ENCODE results near the gene HLA-DPA1.

Gene HLA-DPA1

GRCh38 chr6:33091957-33092356, 18.5 kb upstream of the HLA-DPA1 start:
- Histone ChIP-seq H3K4me3 (ENCODE audit: low read length in 2 of 2) (no peak overlapping the region), H3K27ac (replicated peaks; ENCODE audit: low read length) (no peak overlapping the region)

GRCh38 chr6:33088931-33089620, 15.6 kb upstream of the HLA-DPA1 start:
- Histone ChIP-seq H2AFZ (ENCODE audit: low read length) (no peak overlapping the region), H2AK5ac (ENCODE audit: low read depth, low read length) (no peak overlapping the region), H3K18ac (ENCODE audit: low read length) (no peak overlapping the region), H3K36me3 (replicated peaks in 1 of 2; ENCODE audit: control insufficient read depth in 2 of 2, insufficient read depth in 2 of 2, low read length in 2 of 2) (peaks cover 4 to 16% of the 10 kb centered on the region in 2 donors), H3K23ac (ENCODE audit: low read depth, low read length, poor library complexity) (no peak overlapping the region), H3K4me1 (ENCODE audit: control insufficient read depth in 2 of 2, insufficient read depth in 1 of 2, low read depth in 1 of 2, low read length in 2 of 2) (peaks cover 0 to 2% of the 10 kb centered on the region in 2 donors), H4K8ac (ENCODE audit: low read depth, low read length) (no peak overlapping the region), H2BK15ac (ENCODE audit: low read length) (no peak overlapping the region), H3K9ac (ENCODE audit: low read depth, low read length, poor library complexity) (no peak overlapping the region), H3K9me3 (replicated peaks in 1 of 2; ENCODE audit: control insufficient read depth in 2 of 2, insufficient read depth in 1 of 2, low read depth in 1 of 2, low read length in 2 of 2) (no peaks in the 10 kb centered on the region), H3K79me1 (ENCODE audit: low read depth, low read length) (no peaks in the 10 kb centered on the region), H3K4me3 (ENCODE audit: low read length in 2 of 2) (no peak overlapping the region), H3K4me2 (ENCODE audit: insufficient read depth, low read length, poor library complexity, severe bottlenecking) (no peak overlapping the region), H2BK5ac (ENCODE audit: low read length) (no peak overlapping the region), H3K27ac (replicated peaks; ENCODE audit: low read length) (no peak overlapping the region), H3K14ac (ENCODE audit: low read length) (no peak overlapping the region), H3K4ac (ENCODE audit: low read length) (no peak overlapping the region), H3K27me3 (ENCODE audit: control insufficient read depth in 3 of 3, insufficient read depth in 3 of 3, low read depth in 1 of 3, low read length in 3 of 3) (peaks cover 0 to 6% (median 0%) of the 10 kb centered on the region in 3 experiments), H2BK120ac (ENCODE audit: low read depth, low read length) (no peak overlapping the region), H4K91ac (ENCODE audit: low read depth, low read length, poor library complexity) (no peak overlapping the region), H2BK12ac (ENCODE audit: low read length) (no peak overlapping the region)
- DNase-seq (ENCODE audit: low spot score) = no peak
- WGBS, 2 donors (ENCODE audit: extremely low coverage in 2 of 2, insufficient read length in 2 of 2, insufficient replicate concordance in 1 of 2) = no CpG with 5 or more reads among the region's 6 CpGs

More at GRCh38 chr6:33091957-33092356, 18.5 kb upstream of the HLA-DPA1 start:
- Histone ChIP-seq H3K9me3 (replicated peaks in 1 of 2; ENCODE audit: control insufficient read depth in 2 of 2, insufficient read depth in 1 of 2, low read depth in 1 of 2, low read length in 2 of 2) (no peaks in the 10 kb centered on the region), H3K36me3 (replicated peaks in 1 of 2; ENCODE audit: control insufficient read depth in 2 of 2, insufficient read depth in 2 of 2, low read length in 2 of 2) (peaks cover 1 to 3% of the 10 kb centered on the region in 2 donors), H4K91ac (ENCODE audit: low read depth, low read length, poor library complexity) (no peak overlapping the region), H3K23ac (ENCODE audit: low read depth, low read length, poor library complexity) (no peak overlapping the region), H3K4me1 (ENCODE audit: control insufficient read depth in 2 of 2, insufficient read depth in 1 of 2, low read depth in 1 of 2, low read length in 2 of 2) (peaks cover 0 to 2% of the 10 kb centered on the region in 2 donors), H2BK15ac (ENCODE audit: low read length) (no peak overlapping the region), H3K14ac (ENCODE audit: low read length) (no peak overlapping the region), H3K4ac (ENCODE audit: low read length) (no peak overlapping the region), H3K18ac (ENCODE audit: low read length) (no peak overlapping the region), H3K79me1 (ENCODE audit: low read depth, low read length) (no peaks in the 10 kb centered on the region), H2BK5ac (ENCODE audit: low read length) (no peak overlapping the region), H2BK120ac (ENCODE audit: low read depth, low read length) (no peak overlapping the region), H3K27me3 (ENCODE audit: control insufficient read depth in 3 of 3, insufficient read depth in 3 of 3, low read depth in 1 of 3, low read length in 3 of 3) (peaks cover 0 to 18% (median 0%) of the 10 kb centered on the region in 3 experiments), H2BK12ac (ENCODE audit: low read length) (no peak overlapping the region), H3K4me2 (ENCODE audit: insufficient read depth, low read length, poor library complexity, severe bottlenecking) (no peak overlapping the region), H4K8ac (ENCODE audit: low read depth, low read length) (no peak overlapping the region), H3K9ac (ENCODE audit: low read depth, low read length, poor library complexity) (peak overlapping the region; percentile 12), H2AFZ (ENCODE audit: low read length) (no peak overlapping the region), H2AK5ac (ENCODE audit: low read depth, low read length) (peak overlapping the region; percentile 48)
- no CpG with 5 or more reads among the region's 9 CpGs for WGBS, 2 donors (ENCODE audit: extremely low coverage in 2 of 2, insufficient read length in 2 of 2, insufficient replicate concordance in 1 of 2)
- DNase-seq (ENCODE audit: low spot score) = no peak

GRCh38 chr6:33088258-33088930, 14.9 kb upstream of the HLA-DPA1 start:
- no peaks in the 10 kb centered on the region for H3K9me3 ChIP-seq (replicated peaks in 1 of 2; ENCODE audit: control insufficient read depth in 2 of 2, insufficient read depth in 1 of 2, low read depth in 1 of 2, low read length in 2 of 2)
- H3K23ac ChIP-seq (ENCODE audit: low read depth, low read length, poor library complexity) = no peak overlapping the region

GRCh38 chr6:33085627-33086026, 12.2 kb upstream of the HLA-DPA1 start:
- no peak overlapping the region for H3K18ac ChIP-seq (ENCODE audit: low read length)
- no peak overlapping the region for H3K14ac ChIP-seq (ENCODE audit: low read length)
- H3K23ac ChIP-seq (ENCODE audit: low read depth, low read length, poor library complexity) = no peak overlapping the region
- H3K36me3 ChIP-seq (replicated peaks in 1 of 2; ENCODE audit: control insufficient read depth in 2 of 2, insufficient read depth in 2 of 2, low read length in 2 of 2) = peaks cover 4 to 20% of the 10 kb centered on the region in 2 donors
- no peak overlapping the region for H2BK12ac ChIP-seq (ENCODE audit: low read length)
- no peak overlapping the region for H3K4ac ChIP-seq (ENCODE audit: low read length)
- no peaks in the 10 kb centered on the region for H3K79me1 ChIP-seq (ENCODE audit: low read depth, low read length)
- no peak overlapping the region for H3K9ac ChIP-seq (ENCODE audit: low read depth, low read length, poor library complexity)
- no peak overlapping the region for H3K27ac ChIP-seq (replicated peaks; ENCODE audit: low read length)
- no peak overlapping the region for H3K4me3 ChIP-seq (ENCODE audit: low read length in 2 of 2)
- no peak overlapping the region for H2BK5ac ChIP-seq (ENCODE audit: low read length)
- H2BK120ac ChIP-seq (ENCODE audit: low read depth, low read length) = no peak overlapping the region
- peaks cover 0 to 6% of the 10 kb centered on the region in 2 donors for H3K4me1 ChIP-seq (ENCODE audit: control insufficient read depth in 2 of 2, insufficient read depth in 1 of 2, low read depth in 1 of 2, low read length in 2 of 2)
- no peak for DNase-seq (ENCODE audit: low spot score)
- H4K91ac ChIP-seq (ENCODE audit: low read depth, low read length, poor library complexity) = no peak overlapping the region
- H2BK15ac ChIP-seq (ENCODE audit: low read length) = no peak overlapping the region
- no peak overlapping the region for H2AK5ac ChIP-seq (ENCODE audit: low read depth, low read length)
- no peak overlapping the region for H2AFZ ChIP-seq (ENCODE audit: low read length)
- no peak overlapping the region for H3K4me2 ChIP-seq (ENCODE audit: insufficient read depth, low read length, poor library complexity, severe bottlenecking)
- no CpG with 5 or more reads among the region's 8 CpGs for WGBS, 2 donors (ENCODE audit: extremely low coverage in 2 of 2, insufficient read length in 2 of 2, insufficient replicate concordance in 1 of 2)
- H3K9me3 ChIP-seq (replicated peaks in 1 of 2; ENCODE audit: control insufficient read depth in 2 of 2, insufficient read depth in 1 of 2, low read depth in 1 of 2, low read length in 2 of 2) = no peaks in the 10 kb centered on the region
- peaks cover 0 to 14% (median 2%) of the 10 kb centered on the region in 3 experiments for H3K27me3 ChIP-seq (ENCODE audit: control insufficient read depth in 3 of 3, insufficient read depth in 3 of 3, low read depth in 1 of 3, low read length in 3 of 3)
- H4K8ac ChIP-seq (ENCODE audit: low read depth, low read length) = no peak overlapping the region

More at GRCh38 chr6:33088258-33088930, 14.9 kb upstream of the HLA-DPA1 start:
- no peaks in the 10 kb centered on the region for H3K79me1 ChIP-seq (ENCODE audit: low read depth, low read length)
- no peak overlapping the region for H2BK5ac ChIP-seq (ENCODE audit: low read length)
- H2AK5ac ChIP-seq (ENCODE audit: low read depth, low read length) = no peak overlapping the region
- no peak overlapping the region for H3K4ac ChIP-seq (ENCODE audit: low read length)
- no peak overlapping the region for H2BK12ac ChIP-seq (ENCODE audit: low read length)
- WGBS, 2 donors (ENCODE audit: extremely low coverage in 2 of 2, insufficient read length in 2 of 2, insufficient replicate concordance in 1 of 2) = no CpG with 5 or more reads among the region's 3 CpGs
- H4K8ac ChIP-seq (ENCODE audit: low read depth, low read length) = no peak overlapping the region
- H3K36me3 ChIP-seq (replicated peaks in 1 of 2; ENCODE audit: control insufficient read depth in 2 of 2, insufficient read depth in 2 of 2, low read length in 2 of 2) = peaks cover 4 to 20% of the 10 kb centered on the region in 2 donors
- H4K91ac ChIP-seq (ENCODE audit: low read depth, low read length, poor library complexity) = no peak overlapping the region
- H3K27me3 ChIP-seq (ENCODE audit: control insufficient read depth in 3 of 3, insufficient read depth in 3 of 3, low read depth in 1 of 3, low read length in 3 of 3) = peaks cover 0 to 4% (median 0%) of the 10 kb centered on the region in 3 experiments
- no peak for DNase-seq (ENCODE audit: low spot score)
- no peak overlapping the region for H2BK120ac ChIP-seq (ENCODE audit: low read depth, low read length)
- H3K27ac ChIP-seq (replicated peaks; ENCODE audit: low read length) = no peak overlapping the region
- no peak overlapping the region for H2BK15ac ChIP-seq (ENCODE audit: low read length)
- H3K9ac ChIP-seq (ENCODE audit: low read depth, low read length, poor library complexity) = no peak overlapping the region
- H3K4me1 ChIP-seq (ENCODE audit: control insufficient read depth in 2 of 2, insufficient read depth in 1 of 2, low read depth in 1 of 2, low read length in 2 of 2) = peaks cover 0 to 2% of the 10 kb centered on the region in 2 donors
- no peak overlapping the region for H3K18ac ChIP-seq (ENCODE audit: low read length)
- H3K4me3 ChIP-seq (ENCODE audit: low read length in 2 of 2) = no peak overlapping the region
- no peak overlapping the region for H2AFZ ChIP-seq (ENCODE audit: low read length)
- no peak overlapping the region for H3K4me2 ChIP-seq (ENCODE audit: insufficient read depth, low read length, poor library complexity, severe bottlenecking)
- no peak overlapping the region for H3K14ac ChIP-seq (ENCODE audit: low read length)
